Activated T-cell treated with anti-CD3 and anti-CD28 coated beads, Interleukin-2, amount 50 U/mL, for 24 hours (primary cell): ENCODE measurements around the gene CAND1.

ENCODE experiments used
- DNase-seq: peaks from one replicate; pipeline ENCODE4 v3.0.0-alpha.2; 2020
- H3K27ac Mint-ChIP-seq: 2 replicates; pipeline ENCODE4 v1.8.0; 2020; ENCODE audit warnings: mild to moderate bottlenecking, mixed read lengths
- H3K27me3 Mint-ChIP-seq: 2 replicates; pipeline ENCODE4 v1.8.0; 2020; ENCODE audit warnings: mixed read lengths
- H3K36me3 Mint-ChIP-seq: 2 replicates; pipeline ENCODE4 v1.8.0; 2020; ENCODE audit warnings: low read depth, mixed read lengths
- H3K4me1 Mint-ChIP-seq: 2 replicates; pipeline ENCODE4 v1.8.0; 2020; ENCODE audit warnings: low read depth, mixed read lengths
- H3K4me3 Mint-ChIP-seq: 2 replicates; pipeline ENCODE4 v1.8.0; 2020; ENCODE audit warnings: mild to moderate bottlenecking, moderate library complexity, mixed read lengths
- H3K9me3 Mint-ChIP-seq: 2 replicates; pipeline ENCODE4 v1.8.0; 2020; ENCODE audit warnings: mixed read lengths

CAND1 gene

DNA sequence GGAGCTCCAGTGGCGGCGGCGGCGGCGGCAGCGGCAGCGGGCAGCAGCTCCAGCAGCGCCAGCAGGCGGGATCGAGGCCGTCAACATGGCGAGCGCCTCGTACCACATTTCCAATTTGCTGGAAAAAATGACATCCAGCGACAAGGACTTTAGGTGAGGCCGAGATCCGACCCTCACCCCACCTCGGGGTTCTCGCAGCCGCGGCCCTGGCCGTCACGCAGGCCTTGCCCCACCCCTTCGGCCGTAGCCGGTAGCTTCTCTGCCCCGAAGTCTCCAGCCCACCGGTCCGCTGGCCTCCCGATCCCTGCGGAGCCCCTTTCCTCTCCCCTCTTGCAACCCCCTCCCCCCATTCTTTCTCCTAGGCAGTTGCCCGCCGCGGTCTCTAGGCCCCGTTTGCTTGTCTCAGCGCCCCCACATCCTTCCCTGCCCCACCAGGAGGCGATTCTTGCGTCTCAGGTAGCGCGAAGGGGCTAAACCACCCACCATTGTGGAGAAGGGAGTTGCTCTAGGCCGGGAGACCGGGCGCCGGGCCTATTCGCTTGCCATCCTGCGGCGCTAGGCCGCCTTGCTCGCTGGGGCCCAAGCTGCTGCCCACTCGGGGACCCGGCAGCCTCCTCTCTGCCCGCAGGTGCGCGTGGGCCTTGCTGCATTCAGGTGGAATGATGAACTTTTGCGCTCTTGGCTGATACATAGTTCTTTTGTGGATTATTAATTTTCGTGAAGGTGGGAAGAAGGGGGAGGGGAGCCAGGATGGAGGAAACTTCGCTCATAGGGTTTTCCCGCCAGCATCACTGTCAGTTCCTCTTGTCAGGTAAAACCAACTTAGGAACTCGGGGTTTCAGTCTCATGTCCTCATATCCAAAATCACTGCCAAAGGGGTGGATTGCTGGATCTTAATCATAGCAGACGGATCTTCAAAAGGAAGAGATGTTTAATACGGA is 745 bp downstream of the CAND1 start:
- H3K27ac Mint-ChIP-seq, result peak overlapping the region; percentile 99

GRCh38 chr12:67270622-67271021 is 1.5 kb downstream of the CAND1 start:
- no peaks in the 10 kb centered on the region for H3K27me3 Mint-ChIP-seq
- no peak for DNase-seq
- H3K27ac Mint-ChIP-seq, result peak overlapping the region; percentile 99
- peaks cover 60% of the 10 kb centered on the region for H3K4me1 Mint-ChIP-seq
- H3K9me3 Mint-ChIP-seq, result no peaks in the 10 kb centered on the region
- H3K36me3 Mint-ChIP-seq, result peaks cover 48% of the 10 kb centered on the region
- peak overlapping the region; percentile 97 for H3K4me3 Mint-ChIP-seq

More for the DNA sequence above, 745 bp downstream of the CAND1 start:
- Mint-ChIP-seq H3K4me1 (peaks cover 52% of the 10 kb centered on the region), H3K36me3 (peaks cover 41% of the 10 kb centered on the region), H3K4me3 (peak overlapping the region; percentile 97), H3K27me3 (no peaks in the 10 kb centered on the region), H3K9me3 (no peaks in the 10 kb centered on the region)
- DNase-seq, result peak; percentile 73

GRCh38 chr12:67271976-67272375 is 2.8 kb downstream of the CAND1 start:
- Mint-ChIP-seq H3K27me3 (no peaks in the 10 kb centered on the region), H3K4me3 (peak overlapping the region; percentile 97), H3K4me1 (peaks cover 73% of the 10 kb centered on the region), H3K36me3 (peaks cover 61% of the 10 kb centered on the region), H3K9me3 (no peaks in the 10 kb centered on the region), H3K27ac (no peak overlapping the region)
- no peak for DNase-seq

DNA sequence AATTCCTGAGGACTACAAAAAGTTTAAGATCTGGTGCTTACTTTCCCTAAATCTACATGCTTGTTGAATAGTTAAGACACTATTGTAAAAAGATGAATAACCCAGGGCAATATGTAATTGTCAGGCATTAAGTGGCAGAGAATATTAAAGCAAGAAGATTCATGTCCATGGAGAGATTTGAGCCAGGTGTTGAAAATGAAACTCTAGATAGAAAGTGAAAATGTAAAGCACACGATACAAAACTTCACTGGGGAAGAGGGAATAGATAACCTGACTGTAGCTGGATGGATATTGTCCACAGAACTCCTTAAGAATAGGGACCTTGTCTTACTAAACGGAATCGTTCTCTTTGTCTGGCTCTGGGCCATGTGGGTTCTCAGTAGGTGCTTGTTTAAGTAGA is 5.0 kb downstream of the CAND1 start:
- no peaks in the 10 kb centered on the region for H3K9me3 Mint-ChIP-seq
- no peaks in the 10 kb centered on the region for H3K27me3 Mint-ChIP-seq
- DNase-seq, result no peak
- H3K27ac Mint-ChIP-seq, result peak overlapping the region; percentile 24
- H3K4me3 Mint-ChIP-seq, result peak overlapping the region; percentile 35
- H3K36me3 Mint-ChIP-seq, result peaks cover 82% of the 10 kb centered on the region
- peaks cover 81% of the 10 kb centered on the region for H3K4me1 Mint-ChIP-seq

DNA sequence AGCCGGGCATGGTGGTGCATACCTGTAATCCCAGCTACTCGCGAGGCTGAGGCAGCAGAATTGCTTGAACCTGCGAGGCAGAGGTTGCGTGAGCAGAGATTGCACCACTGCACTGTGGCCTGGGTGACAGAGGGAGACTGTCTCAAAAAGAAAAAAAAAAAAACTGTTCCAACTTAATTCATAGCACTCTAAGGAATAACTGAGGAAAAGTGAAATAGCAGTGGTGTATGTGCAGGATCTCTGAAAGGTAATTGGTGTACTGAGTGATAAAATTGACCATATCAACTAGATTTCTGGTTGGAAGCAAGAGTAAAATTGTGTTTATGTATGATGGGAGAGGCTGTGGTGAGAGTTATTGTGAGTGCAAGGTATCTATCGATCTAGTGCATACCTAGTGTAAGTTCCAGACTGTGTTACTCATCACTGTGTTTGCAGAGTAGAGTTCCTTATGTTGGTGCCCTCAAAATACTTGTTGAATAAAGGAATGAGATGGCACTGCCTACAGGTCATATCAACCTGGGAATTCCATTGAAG is 6.3 kb downstream of the CAND1 start:
- Mint-ChIP-seq H3K27me3 (no peaks in the 10 kb centered on the region), H3K36me3 (peaks cover 78% of the 10 kb centered on the region), H3K4me1 (peaks cover 88% of the 10 kb centered on the region), H3K9me3 (no peaks in the 10 kb centered on the region), H3K27ac (peak overlapping the region; percentile 24), H3K4me3 (peak overlapping the region; percentile 45)
- DNase-seq, result no peak

DNA sequence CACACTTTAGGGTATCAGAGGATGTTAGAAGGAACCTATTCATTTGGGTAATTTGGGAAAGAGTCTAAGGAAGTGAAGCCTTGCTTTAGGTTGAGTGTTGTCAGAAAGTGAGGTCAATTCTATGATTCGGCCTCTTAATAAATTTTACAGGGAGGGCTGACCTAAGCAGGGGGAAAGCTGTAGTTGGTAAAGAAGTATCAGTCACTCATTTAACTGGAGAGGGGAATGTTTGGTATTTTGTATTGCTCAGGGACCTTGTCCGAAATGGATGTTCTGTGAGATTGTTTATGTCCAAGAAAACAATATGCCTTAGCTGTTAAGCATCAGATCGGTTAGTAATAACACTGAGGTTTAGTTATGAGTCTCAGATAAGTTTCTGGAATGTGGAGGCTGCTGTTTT is 7.3 kb downstream of the CAND1 start:
- no peak overlapping the region for H3K4me3 Mint-ChIP-seq
- H3K9me3 Mint-ChIP-seq, result no peaks in the 10 kb centered on the region
- peaks cover 88% of the 10 kb centered on the region for H3K4me1 Mint-ChIP-seq
- H3K36me3 Mint-ChIP-seq, result peaks cover 74% of the 10 kb centered on the region
- H3K27ac Mint-ChIP-seq, result no peak overlapping the region
- H3K27me3 Mint-ChIP-seq, result no peaks in the 10 kb centered on the region
- no peak for DNase-seq

- no peak for DNase-seq
- H3K27me3 Mint-ChIP-seq, result no peaks in the 10 kb centered on the region
- H3K27ac Mint-ChIP-seq, result no peak overlapping the region
- peaks cover 77% of the 10 kb centered on the region for H3K4me1 Mint-ChIP-seq
- H3K9me3 Mint-ChIP-seq, result no peaks in the 10 kb centered on the region
- no peak overlapping the region for H3K4me3 Mint-ChIP-seq
- H3K36me3 Mint-ChIP-seq, result peaks cover 78% of the 10 kb centered on the region
These were observed 10.5 kb downstream of the CAND1 start for GRCh38 chr12:67279637-67280036.

DNA sequence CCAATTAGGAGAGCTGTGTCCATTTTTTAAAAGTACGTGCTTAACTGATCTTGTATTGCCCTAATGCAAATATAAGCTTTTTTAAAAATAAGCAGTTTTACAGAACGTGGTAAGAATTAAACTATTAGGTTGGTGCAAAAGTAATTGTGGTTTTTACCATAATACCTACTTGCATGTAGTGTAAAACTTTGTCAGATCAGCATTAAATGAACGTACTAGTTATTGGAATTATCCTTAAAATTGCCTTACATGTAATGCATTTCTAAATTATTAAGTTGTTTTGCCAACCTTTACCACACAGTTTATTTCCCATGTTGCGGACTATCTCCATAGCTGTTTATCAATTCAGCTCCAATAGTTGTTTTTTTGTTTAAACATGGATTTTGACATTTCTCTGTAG is 10.9 kb downstream of the CAND1 start:
- H3K27ac Mint-ChIP-seq, result no peak overlapping the region
- no peak for DNase-seq
- H3K4me1 Mint-ChIP-seq, result peaks cover 77% of the 10 kb centered on the region
- peaks cover 78% of the 10 kb centered on the region for H3K36me3 Mint-ChIP-seq
- no peaks in the 10 kb centered on the region for H3K9me3 Mint-ChIP-seq
- no peaks in the 10 kb centered on the region for H3K27me3 Mint-ChIP-seq
- no peak overlapping the region for H3K4me3 Mint-ChIP-seq

- Mint-ChIP-seq H3K27ac (no peak overlapping the region), H3K4me1 (peaks cover 75% of the 10 kb centered on the region), H3K9me3 (no peaks in the 10 kb centered on the region), H3K36me3 (peaks cover 78% of the 10 kb centered on the region), H3K4me3 (no peak overlapping the region), H3K27me3 (no peaks in the 10 kb centered on the region)
- DNase-seq, result no peak
These were observed 11.4 kb downstream of the CAND1 start for GRCh38 chr12:67280572-67280971.

DNA sequence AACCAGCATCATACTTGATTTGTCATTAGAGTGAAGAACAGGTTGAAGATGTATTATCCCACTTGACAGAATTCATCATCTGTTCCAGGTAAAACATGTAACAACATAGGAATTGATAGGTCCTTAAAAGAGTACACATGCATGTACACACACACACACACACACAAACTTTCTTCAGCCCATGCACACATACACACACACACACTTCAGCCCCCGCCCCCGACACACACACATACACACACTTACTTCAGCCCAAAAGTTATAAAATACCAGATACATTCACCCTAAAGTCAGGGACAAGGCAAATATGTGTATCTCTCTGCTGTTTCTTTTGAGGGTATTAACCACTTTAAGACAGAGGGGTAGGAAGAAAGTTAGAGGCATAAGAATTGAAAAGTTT is 15.4 kb downstream of the CAND1 start:
- Mint-ChIP-seq H3K4me1 (peaks cover 64% of the 10 kb centered on the region), H3K4me3 (no peak overlapping the region), H3K9me3 (no peaks in the 10 kb centered on the region), H3K27ac (peak overlapping the region; percentile 9), H3K27me3 (no peaks in the 10 kb centered on the region), H3K36me3 (peaks cover 80% of the 10 kb centered on the region)
- no peak for DNase-seq

- H3K4me1 Mint-ChIP-seq, result peaks cover 68% of the 10 kb centered on the region
- peaks cover 91% of the 10 kb centered on the region for H3K36me3 Mint-ChIP-seq
- H3K4me3 Mint-ChIP-seq, result no peak overlapping the region
- no peaks in the 10 kb centered on the region for H3K27me3 Mint-ChIP-seq
- H3K27ac Mint-ChIP-seq, result no peak overlapping the region
- DNase-seq, result no peak
- H3K9me3 Mint-ChIP-seq, result no peaks in the 10 kb centered on the region
These were observed 17.1 kb downstream of the CAND1 start for GRCh38 chr12:67286257-67286656.

DNA sequence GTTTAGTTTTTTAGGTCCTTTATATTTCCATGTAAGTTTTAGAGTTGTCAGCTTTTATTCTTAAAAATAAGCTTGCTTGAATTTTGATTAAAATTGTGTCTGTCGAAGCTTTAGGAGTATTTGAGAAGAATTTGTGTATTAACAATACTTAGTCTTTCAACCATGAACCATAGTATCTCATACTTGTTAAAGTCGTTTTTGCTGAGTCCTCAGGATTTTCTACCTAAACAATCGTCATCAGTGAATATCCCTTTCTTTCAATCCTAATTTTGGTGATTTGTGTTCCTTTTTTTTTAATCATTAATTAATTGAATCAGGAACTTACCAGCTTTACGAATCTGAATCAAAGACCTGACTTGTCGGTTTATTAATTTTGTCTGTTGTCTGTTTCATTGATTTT is 18.2 kb downstream of the CAND1 start:
- no peak for DNase-seq
- Mint-ChIP-seq H3K4me1 (peaks cover 61% of the 10 kb centered on the region), H3K27me3 (no peaks in the 10 kb centered on the region), H3K36me3 (peaks cover 90% of the 10 kb centered on the region), H3K9me3 (no peaks in the 10 kb centered on the region), H3K4me3 (no peak overlapping the region), H3K27ac (no peak overlapping the region)

- Mint-ChIP-seq H3K9me3 (no peaks in the 10 kb centered on the region), H3K4me1 (peaks cover 61% of the 10 kb centered on the region), H3K27ac (peak overlapping the region; percentile 71), H3K36me3 (peaks cover 92% of the 10 kb centered on the region), H3K27me3 (no peaks in the 10 kb centered on the region), H3K4me3 (no peak overlapping the region)
- DNase-seq, result no peak
These were observed 19.4 kb downstream of the CAND1 start for GRCh38 chr12:67288561-67288960.

GRCh38 chr12:67290378-67290777 is 21.2 kb downstream of the CAND1 start:
- H3K4me1 Mint-ChIP-seq, result peaks cover 52% of the 10 kb centered on the region
- no peak for DNase-seq
- H3K27me3 Mint-ChIP-seq, result no peaks in the 10 kb centered on the region
- H3K9me3 Mint-ChIP-seq, result no peaks in the 10 kb centered on the region
- no peak overlapping the region for H3K27ac Mint-ChIP-seq
- no peak overlapping the region for H3K4me3 Mint-ChIP-seq
- peaks cover 90% of the 10 kb centered on the region for H3K36me3 Mint-ChIP-seq

- H3K27me3 Mint-ChIP-seq, result no peaks in the 10 kb centered on the region
- H3K4me3 Mint-ChIP-seq, result no peak overlapping the region
- DNase-seq, result no peak
- H3K4me1 Mint-ChIP-seq, result peaks cover 16% of the 10 kb centered on the region
- no peaks in the 10 kb centered on the region for H3K9me3 Mint-ChIP-seq
- peaks cover 96% of the 10 kb centered on the region for H3K36me3 Mint-ChIP-seq
- H3K27ac Mint-ChIP-seq, result no peak overlapping the region
These were observed 30.4 kb downstream of the CAND1 start for GRCh38 chr12:67299526-67299925.
